ENCODE results near the gene EMP3.

The EMP3 gene

GRCh38 chr19:48355365-48355954 lies 30.1 kb downstream of the EMP3 start:
- Histone ChIP-seq H3K4me1 (peaks cover 23% of the 10 kb centered on the region), H4K20me1 (no peaks in the 10 kb centered on the region), H3K27ac (peak overlapping the region; percentile 55; the same call in 1 of the 2 replicates), H3K4me2 (peak overlapping the region; percentile 39), H3K27me3 (no peaks in the 10 kb centered on the region), H3K4me3 (no peak overlapping the region), H3K9me3 (no peaks in the 10 kb centered on the region), H3K36me3 (peaks cover 6% of the 10 kb centered on the region; the same call in 1 of the 2 replicates), H3K9ac (peak overlapping the region; percentile 48; the same call in 1 of the 2 replicates)
- no peak for TF ChIP-seq Cebpa-rat (IDR thresholded peaks at IDR 0.05)

GRCh38 chr19:48359123-48359522 lies 33.8 kb downstream of the EMP3 start:
- H3K27me3 ChIP-seq = no peaks in the 10 kb centered on the region
- no peak overlapping the region for H3K9ac ChIP-seq
- no peak overlapping the region for H3K4me3 ChIP-seq
- H3K27ac ChIP-seq = no peak overlapping the region
- peaks cover 35% of the 10 kb centered on the region for H3K4me1 ChIP-seq
- no peaks in the 10 kb centered on the region for H4K20me1 ChIP-seq
- H3K9me3 ChIP-seq = no peaks in the 10 kb centered on the region
- H3K36me3 ChIP-seq = peaks cover 6% of the 10 kb centered on the region; the same call in 1 of the 2 replicates
- H3K4me2 ChIP-seq = no peak overlapping the region
- TF ChIP-seq Cebpa-rat (IDR thresholded peaks at IDR 0.05) = no peak

DNA sequence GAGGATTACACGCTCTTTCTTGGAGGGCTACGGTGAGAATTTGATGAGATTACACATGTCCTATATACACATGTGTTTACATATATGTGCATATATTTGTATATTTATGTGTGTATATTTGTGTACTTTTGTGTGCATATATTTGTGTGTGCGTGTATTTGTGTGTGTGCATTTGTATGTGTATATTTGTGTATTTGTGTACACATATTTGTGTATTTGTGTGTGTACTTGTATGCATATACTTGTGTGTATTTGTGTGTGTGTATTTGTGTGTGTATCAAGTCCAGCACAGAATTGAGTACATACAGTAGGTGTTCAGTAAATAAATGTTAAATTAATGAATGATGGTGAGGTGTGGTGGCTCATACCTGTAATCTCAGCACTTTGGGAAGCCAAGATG lies 36.6 kb downstream of the EMP3 start:
- Histone ChIP-seq H3K27ac (no peak overlapping the region), H3K9me3 (no peaks in the 10 kb centered on the region), H3K4me3 (no peak overlapping the region), H4K20me1 (no peaks in the 10 kb centered on the region), H3K4me1 (peaks cover 46% of the 10 kb centered on the region), H3K36me3 (peaks cover 6% of the 10 kb centered on the region; the same call in 1 of the 2 replicates), H3K4me2 (no peak overlapping the region), H3K27me3 (no peaks in the 10 kb centered on the region), H3K9ac (no peak overlapping the region)
- no peak for TF ChIP-seq Cebpa-rat (IDR thresholded peaks at IDR 0.05)

DNA sequence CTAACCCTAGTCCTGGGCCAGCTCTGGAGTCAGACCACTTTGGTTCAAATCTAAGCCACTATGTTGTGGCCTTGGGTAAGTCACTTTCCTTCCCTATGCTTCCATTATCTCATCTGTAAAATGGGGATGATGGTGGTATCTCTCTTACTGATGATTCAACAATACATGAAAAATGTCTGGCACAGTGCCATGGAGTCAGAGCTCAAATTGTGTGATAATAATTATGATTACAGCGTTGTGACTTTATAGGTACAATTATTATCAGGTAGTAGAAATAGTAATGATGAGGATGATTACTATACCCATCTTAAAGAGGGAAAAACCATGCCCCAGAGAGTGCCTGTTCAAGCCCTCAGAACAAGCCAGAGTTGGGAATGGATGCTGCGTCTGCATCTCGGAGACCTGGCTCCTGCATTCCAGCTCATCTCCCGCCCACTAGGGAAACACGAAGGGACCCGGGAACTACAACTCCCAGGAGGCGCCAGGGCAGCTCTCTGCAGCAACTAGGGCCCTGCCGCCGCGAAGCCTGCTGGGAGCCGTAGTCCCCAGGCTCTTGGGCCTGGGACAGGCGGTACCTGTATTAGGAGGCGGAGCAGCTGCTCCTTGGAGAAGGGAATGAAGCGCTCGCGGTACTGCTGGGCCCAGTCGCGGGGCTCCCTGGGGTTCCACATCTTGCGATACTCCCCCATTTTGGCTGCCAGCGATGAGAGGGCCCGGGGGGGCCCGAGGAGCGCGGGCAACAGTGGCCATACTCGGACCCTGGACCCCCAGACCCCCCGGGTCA lies 37.6 kb downstream of the EMP3 start:
- TF ChIP-seq Cebpa-rat (IDR thresholded peaks at IDR 0.05) = no peak
- Histone ChIP-seq H3K27ac (peak overlapping the region; percentile 87), H3K4me3 (peak overlapping the region; percentile 69), H3K9me3 (no peaks in the 10 kb centered on the region), H3K4me1 (peaks cover 55% of the 10 kb centered on the region), H3K9ac (peak overlapping the region; percentile 83), H4K20me1 (no peaks in the 10 kb centered on the region), H3K27me3 (no peaks in the 10 kb centered on the region), H3K36me3 (peaks cover 6% of the 10 kb centered on the region; the same call in 1 of the 2 replicates), H3K4me2 (peak overlapping the region; percentile 98)

- Histone ChIP-seq H3K4me3 (peak overlapping the region; percentile 69), H3K4me1 (peaks cover 61% of the 10 kb centered on the region), H3K36me3 (peaks cover 6% of the 10 kb centered on the region; the same call in 1 of the 2 replicates), H3K4me2 (peak overlapping the region; percentile 98), H3K9ac (peak overlapping the region; percentile 83), H3K9me3 (no peaks in the 10 kb centered on the region), H3K27me3 (no peaks in the 10 kb centered on the region), H4K20me1 (no peaks in the 10 kb centered on the region), H3K27ac (peak overlapping the region; percentile 87)
- TF ChIP-seq Cebpa-rat (IDR thresholded peaks at IDR 0.05) = no peak
Measured at GRCh38 chr19:48363500-48363809, 38.1 kb downstream of the EMP3 start.

DNA sequence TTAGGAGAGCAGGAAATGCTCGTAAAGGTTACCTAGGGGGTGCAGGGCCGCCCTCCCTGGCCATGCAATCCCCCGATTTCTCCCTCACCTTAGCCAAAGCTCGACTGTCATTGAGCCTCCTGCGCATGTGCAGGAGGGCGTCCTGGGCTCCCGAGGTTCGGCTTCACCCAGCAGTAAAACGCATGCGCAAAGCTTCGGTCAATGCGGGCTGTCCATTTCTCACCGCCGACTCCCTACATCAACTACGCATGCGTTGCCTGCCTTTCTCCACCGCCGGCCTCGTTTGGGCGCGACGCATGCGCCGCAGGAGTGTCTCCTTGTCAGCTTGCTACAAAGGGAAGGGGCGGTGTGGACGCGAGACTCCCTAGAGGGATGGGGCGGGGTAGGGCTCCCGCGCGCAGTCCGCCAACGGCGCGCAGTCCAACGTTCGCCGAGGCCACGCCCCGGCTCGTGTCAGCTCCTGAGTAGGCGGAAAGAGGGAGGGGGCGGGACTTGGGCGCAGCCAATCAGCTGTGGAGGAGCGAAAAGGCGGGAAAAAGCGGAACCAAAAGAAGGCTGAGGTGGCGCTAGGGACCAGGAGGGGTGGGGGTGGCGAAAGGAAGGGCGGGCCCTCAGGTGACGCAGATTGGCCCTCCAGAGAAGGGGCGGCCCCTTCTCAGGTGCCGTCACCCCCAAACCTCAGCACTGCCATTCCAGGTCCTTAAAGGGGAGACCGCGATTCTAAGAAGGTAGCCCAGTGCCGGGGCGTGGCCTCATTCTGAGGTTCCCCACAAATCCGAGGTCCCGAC lies 38.7 kb downstream of the EMP3 start, which contains the start of the genes SYNGR4 and TMEM143:
Gene SYNGR4, plus strand, starts transcription at position 558 of the 788 bp plus-strand sequence. CDS start 1,476 bp downstream, outside the sequence.
Gene TMEM143, minus strand, starts transcription at position 131 of the 788 bp plus-strand sequence. Its CDS starts 20 bp downstream, at position 111.
- Histone ChIP-seq H3K4me3 (peak within 1 kb of the TSS; percentile 69), H3K4me2 (peak within 1 kb of the TSS; percentile 98), H3K4me1 (peaks cover 66% of the 10 kb centered on the region), H3K9me3 (no peaks in the 10 kb centered on the region), H4K20me1 (no peaks in the 10 kb centered on the region), H3K27ac (peak within 1 kb of the TSS; percentile 87), H3K36me3 (peaks cover 6% of the 10 kb centered on the region; the same call in 1 of the 2 replicates), H3K9ac (peak within 1 kb of the TSS; percentile 83), H3K27me3 (no peaks in the 10 kb centered on the region)
- no peak for TF ChIP-seq Cebpa-rat (IDR thresholded peaks at IDR 0.05)

DNA sequence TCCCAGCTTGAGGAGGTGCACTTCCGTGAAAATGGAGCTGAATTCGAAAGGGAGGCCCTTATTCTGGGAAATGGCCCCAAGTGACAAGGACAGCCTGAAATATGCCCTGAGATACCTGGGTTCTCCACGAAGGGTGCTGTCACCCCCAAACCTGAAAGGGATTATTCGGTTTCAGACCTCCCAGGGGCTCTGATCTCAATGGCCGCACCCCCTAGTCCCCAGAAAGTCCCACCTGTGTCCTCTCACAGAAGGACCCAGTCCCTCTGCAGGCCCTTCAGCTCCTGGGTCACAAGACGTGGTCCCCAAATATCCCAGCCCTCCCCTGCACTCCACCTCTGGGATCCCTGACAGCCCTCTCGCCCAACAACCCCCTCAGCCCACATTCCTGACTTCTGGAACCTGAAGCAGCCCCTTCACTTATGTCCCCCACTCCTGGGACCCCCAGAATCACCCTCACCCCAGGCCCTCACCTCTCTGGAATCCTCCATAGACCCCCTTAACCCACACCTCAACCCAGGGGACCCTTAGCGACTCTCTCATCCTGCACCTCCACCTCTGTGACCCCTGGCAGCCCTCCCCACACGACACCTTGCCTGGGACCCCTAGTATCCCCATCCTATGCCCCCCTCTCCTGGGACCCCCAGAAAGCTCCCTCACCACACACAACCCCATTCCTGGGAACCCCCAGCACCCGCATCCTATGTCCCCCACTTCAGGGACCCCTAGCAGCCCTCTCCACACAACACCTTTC lies 39.4 kb downstream of the EMP3 start:
- Histone ChIP-seq H3K4me2 (peak overlapping the region; percentile 82), H3K9ac (peak overlapping the region; percentile 57; the same call in 1 of the 2 replicates), H3K9me3 (no peaks in the 10 kb centered on the region), H3K27ac (peak overlapping the region; percentile 76), H3K4me3 (peak overlapping the region; percentile 57), H4K20me1 (no peaks in the 10 kb centered on the region), H3K4me1 (peaks cover 74% of the 10 kb centered on the region), H3K36me3 (peaks cover 4% of the 10 kb centered on the region; the same call in 1 of the 2 replicates), H3K27me3 (no peaks in the 10 kb centered on the region)
- TF ChIP-seq Cebpa-rat (IDR thresholded peaks at IDR 0.05) = no peak

GRCh38 chr19:48365602-48366001 lies 40.2 kb downstream of the EMP3 start:
- Histone ChIP-seq H3K4me3 (no peak overlapping the region), H3K27ac (peak overlapping the region; percentile 43; the same call in 1 of the 2 replicates), H3K27me3 (no peaks in the 10 kb centered on the region), H3K4me2 (peak overlapping the region; percentile 45), H3K4me1 (peaks cover 76% of the 10 kb centered on the region), H4K20me1 (no peaks in the 10 kb centered on the region), H3K9me3 (no peaks in the 10 kb centered on the region), H3K36me3 (no peaks in the 10 kb centered on the region), H3K9ac (no peak overlapping the region)
- TF ChIP-seq Cebpa-rat (IDR thresholded peaks at IDR 0.05) = no peak

GRCh38 chr19:48367855-48368254 lies 42.5 kb downstream of the EMP3 start:
- Histone ChIP-seq H3K36me3 (no peaks in the 10 kb centered on the region), H3K9ac (peak overlapping the region; percentile 25; the same call in 1 of the 2 replicates)

More at GRCh38 chr19:48367855-48368254, 42.5 kb downstream of the EMP3 start:
- no peak for TF ChIP-seq Cebpa-rat (IDR thresholded peaks at IDR 0.05)
- Histone ChIP-seq H3K4me3 (no peak overlapping the region), H3K27ac (peak overlapping the region; percentile 80; the same call in 1 of the 2 replicates), H4K20me1 (no peaks in the 10 kb centered on the region), H3K4me1 (peaks cover 89% of the 10 kb centered on the region), H3K27me3 (no peaks in the 10 kb centered on the region), H3K4me2 (peak overlapping the region; percentile 81), H3K9me3 (no peaks in the 10 kb centered on the region)
